DLD1 (cell line): ENCODE results near the gene TIMM50.

Source experiments
- in situ Hi-C: cut with HindIII; loops from 2 replicates; pipeline ENCODE4 v1.10.0; 2017; ENCODE audit warnings: low sequenced_read_pairs

The TIMM50 gene

GRCh38 chr19:39498798-39499642 lies 18.4 kb downstream of the TIMM50 start, which contains the start of gene DLL3:
DLL3 (plus strand) TSS chr19:39498947; CDS start chr19:39498975, 28 bp downstream.
- in situ Hi-C loops: no loop called here

DNA sequence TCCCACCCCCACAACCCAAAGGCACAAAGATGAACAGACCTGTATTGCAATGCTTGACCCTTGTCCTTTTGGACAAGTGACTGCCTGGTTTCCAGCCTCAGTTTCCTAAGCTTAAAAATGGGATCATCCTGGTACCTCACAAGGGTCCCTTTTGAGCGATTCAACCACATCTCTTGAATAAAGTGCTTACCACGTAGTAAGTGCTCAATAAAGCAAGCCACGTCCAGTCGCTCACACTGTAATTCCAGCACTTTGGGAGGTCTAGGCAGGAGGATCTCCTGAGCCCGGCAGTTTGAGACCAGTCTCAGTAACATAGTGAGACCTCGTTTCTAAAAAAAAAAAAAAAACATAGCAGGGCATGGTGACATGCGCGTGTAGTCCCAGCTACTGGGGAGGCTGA lies 19.3 kb downstream of the TIMM50 start:
- in situ Hi-C loops: no loop called here

GRCh38 chr19:39500543-39500942 lies 19.9 kb downstream of the TIMM50 start:
- in situ Hi-C loops: no loop called here

- in situ Hi-C loops: no loop called here
These were observed 20.7 kb downstream of the TIMM50 start for GRCh38 chr19:39501340-39501739.

- in situ Hi-C loops: no loop called here
These were observed 22.2 kb downstream of the TIMM50 start for GRCh38 chr19:39502640-39503417.

DNA sequence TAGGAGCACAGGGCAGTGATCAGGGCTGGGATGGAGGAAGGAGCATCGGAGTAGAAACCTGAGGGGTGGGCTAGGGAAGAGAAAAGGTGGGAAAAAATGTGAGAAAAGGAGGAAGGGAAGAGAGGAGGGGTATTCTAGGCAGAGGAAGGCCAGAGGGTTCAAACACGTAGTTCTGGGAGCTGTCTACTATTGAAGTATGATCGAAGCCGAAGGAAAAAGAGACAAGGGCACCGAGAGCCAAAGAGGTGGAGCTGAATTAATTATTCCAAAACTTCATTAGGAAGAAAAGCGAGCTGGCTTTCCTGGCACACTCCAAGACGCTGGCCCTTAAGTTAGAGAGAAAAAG lies 25.9 kb downstream of the TIMM50 start:
- in situ Hi-C loops: no loop called here

DNA sequence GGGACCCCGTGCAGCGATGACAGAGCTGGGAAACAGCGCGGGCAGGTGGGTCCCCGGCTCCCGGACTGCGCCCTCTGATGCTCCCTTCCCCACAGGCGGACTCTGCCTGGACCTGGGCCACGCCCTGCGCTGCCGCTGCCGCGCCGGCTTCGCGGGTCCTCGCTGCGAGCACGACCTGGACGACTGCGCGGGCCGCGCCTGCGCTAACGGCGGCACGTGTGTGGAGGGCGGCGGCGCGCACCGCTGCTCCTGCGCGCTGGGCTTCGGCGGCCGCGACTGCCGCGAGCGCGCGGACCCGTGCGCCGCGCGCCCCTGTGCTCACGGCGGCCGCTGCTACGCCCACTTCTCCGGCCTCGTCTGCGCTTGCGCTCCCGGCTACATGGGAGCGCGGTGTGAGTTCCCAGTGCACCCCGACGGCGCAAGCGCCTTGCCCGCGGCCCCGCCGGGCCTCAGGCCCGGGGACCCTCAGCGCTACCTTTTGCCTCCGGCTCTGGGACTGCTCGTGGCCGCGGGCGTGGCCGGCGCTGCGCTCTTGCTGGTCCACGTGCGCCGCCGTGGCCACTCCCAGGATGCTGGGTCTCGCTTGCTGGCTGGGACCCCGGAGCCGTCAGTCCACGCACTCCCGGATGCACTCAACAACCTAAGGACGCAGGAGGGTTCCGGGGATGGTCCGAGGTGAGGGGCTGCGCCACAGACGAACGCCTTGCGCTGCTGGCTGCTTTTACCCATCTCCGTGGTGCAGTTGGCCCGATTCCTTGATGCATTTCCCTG lies 26.5 kb downstream of the TIMM50 start:
- in situ Hi-C loops: no loop called here

GRCh38 chr19:39507715-39508364 lies 27.2 kb downstream of the TIMM50 start:
- in situ Hi-C loops: no loop called here

- in situ Hi-C loops: no loop called here
These were observed 28.0 kb downstream of the TIMM50 start for GRCh38 chr19:39508629-39509028.

DNA sequence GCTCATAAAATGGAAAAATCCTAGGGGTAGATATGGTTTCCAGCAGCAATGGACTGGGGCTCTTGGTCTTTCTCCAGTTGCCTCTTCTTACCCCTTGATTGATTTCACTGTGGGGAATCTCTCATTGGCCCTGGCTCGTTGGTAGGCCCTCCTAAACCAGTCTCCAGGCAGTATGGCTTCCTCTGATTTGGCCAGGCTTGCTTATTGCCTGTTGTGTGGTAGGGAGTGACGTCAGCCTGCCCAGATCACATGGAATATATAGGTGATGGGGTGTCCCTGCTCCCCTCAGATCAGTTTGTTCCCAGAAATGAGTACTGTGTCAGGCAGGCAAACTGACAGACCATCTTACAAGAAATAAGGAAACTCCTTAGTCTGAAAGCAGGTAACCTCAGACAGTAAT lies 28.6 kb downstream of the TIMM50 start:
- in situ Hi-C loops: no loop called here

- in situ Hi-C loops: no loop called here
These were observed 32.4 kb downstream of the TIMM50 start for GRCh38 chr19:39512988-39513387.

- in situ Hi-C loops: no loop called here
These were observed 34.4 kb downstream of the TIMM50 start, which contains the start of gene SELENOV for GRCh38 chr19:39514840-39515550. SELENOV (plus strand) TSS chr19:39515139; CDS start chr19:39515213, 74 bp downstream.

- in situ Hi-C loops: no loop called here
These were observed 35.0 kb downstream of the TIMM50 start for GRCh38 chr19:39515551-39516191.

- in situ Hi-C loops: no loop called here
These were observed 35.6 kb downstream of the TIMM50 start for GRCh38 chr19:39516270-39516669.

GRCh38 chr19:39517432-39517831 lies 36.8 kb downstream of the TIMM50 start:
- in situ Hi-C loops: no loop called here

GRCh38 chr19:39518458-39518857 lies 37.8 kb downstream of the TIMM50 start:
- in situ Hi-C loops: no loop called here

DNA sequence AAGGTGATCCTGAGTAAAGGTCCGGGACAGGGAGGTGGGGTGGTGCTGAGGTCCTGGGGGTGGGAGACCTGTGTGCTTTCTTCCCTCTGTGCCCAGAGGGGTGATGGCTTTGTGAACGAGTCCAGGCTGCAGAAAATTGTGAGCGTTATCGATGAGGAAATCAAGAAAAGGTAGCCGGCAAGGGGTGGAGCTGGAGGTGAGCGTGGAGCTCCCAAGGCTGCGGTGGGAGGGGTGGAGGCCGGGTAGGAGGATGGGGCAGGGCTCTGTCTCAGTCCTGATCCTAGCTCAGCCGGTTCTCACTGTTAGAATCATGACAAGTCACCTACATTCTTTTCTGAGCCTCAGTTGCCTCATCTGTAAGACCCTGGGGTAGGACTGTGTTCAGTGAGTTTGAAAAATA lies 38.3 kb downstream of the TIMM50 start:
- in situ Hi-C loops: no loop called here

DNA sequence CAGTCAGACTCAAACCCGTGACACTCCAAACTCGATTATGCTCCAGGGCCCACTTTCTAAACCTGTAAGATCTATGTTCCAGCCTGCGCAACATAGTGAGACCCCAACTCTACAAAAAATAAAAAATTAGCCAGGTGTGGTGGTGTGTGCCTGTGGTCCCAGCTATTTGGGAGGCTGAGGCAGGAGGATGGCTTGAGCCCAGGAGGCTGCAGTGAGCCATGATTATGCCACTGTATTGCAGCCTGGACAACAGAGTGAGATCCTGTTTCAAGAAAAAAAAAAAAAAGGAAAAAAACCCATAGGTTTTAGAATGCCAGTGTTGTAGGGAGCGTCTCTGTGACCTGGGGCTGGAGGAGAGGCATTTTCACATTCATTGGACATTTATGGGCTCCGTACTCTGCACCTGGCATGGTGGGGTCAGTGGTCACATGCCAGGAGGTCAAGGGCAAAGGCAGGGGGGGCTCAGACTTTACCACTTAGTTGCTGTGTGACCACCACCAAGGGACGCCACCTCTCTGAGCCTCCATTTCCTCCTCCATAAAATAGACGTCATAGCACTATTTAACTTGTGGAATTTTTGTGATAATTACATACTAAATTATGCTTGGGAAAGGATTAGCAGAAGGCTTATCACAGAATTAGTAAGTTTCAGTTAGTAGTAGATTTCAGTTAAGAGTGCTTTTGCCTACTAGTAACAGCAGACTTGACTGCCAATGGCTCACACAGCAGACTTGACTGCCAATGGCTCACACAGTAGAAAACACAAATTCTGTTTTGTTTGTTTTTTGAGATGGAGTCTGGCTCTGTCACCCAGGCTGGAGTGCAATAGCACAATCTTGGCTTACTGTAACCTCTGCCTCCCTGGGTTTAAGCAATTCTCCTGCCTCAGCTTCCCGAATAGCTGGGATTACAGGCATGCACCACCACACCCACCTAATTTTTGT lies 40.2 kb downstream of the TIMM50 start:
- in situ Hi-C loops: no loop called here

GRCh38 chr19:39524495-39524894 lies 43.9 kb downstream of the TIMM50 start:
- in situ Hi-C loops: no loop called here
